Tibial artery (tissue), 4 donors: ENCODE measurements around the gene ATF7IP.

Source experiments
- DNase-seq, 2 donors: peaks; one replicate each; pipeline ENCODE4 v3.0.0-alpha.2; 2019
- H3K27ac ChIP-seq, 2 donors: fragments of 200-600 bp; sonication (generic) in 1 of 2; 1 replicate in 1 of 2; 2 replicates in 1 of 2; pipeline ENCODE4 v1.5.1; 2018 to 2019; ENCODE audit warnings: mild to moderate bottlenecking in 1 of 2
- H3K27me3 ChIP-seq, 2 donors: fragments of 200-600 bp; sonication (generic) in 1 of 2; one replicate each; pipeline versions ENCODE4 v1.5.1 to v1.6.0; 2016 to 2019
- H3K36me3 ChIP-seq, 3 donors: fragments of 200-600 bp; sonication (generic) in 2 of 3; one replicate each; pipeline ENCODE4 v1.5.1; 2016 to 2019; ENCODE audit warnings: mild to moderate bottlenecking in 2 of 3
- H3K4me1 ChIP-seq, 4 donors: fragments of 200-600 bp; sonication (generic) in 2 of 4; 1 replicate in 3 of 4; 2 replicates in 1 of 4; pipeline ENCODE4 v1.5.1; 2016 to 2019
- H3K4me3 ChIP-seq, 2 donors: fragments of 200-600 bp; sonication (generic) in 1 of 2; 1 replicate in 1 of 2; 2 replicates in 1 of 2; pipeline ENCODE4 v1.5.1; 2018 to 2019; ENCODE audit warnings: mild to moderate bottlenecking in 2 of 2
- H3K9me3 ChIP-seq, 3 donors: fragments of 200-600 bp; sonication (generic) in 1 of 3; one replicate each; pipeline ENCODE4 v1.5.1; 2016 to 2019
- intact Hi-C: fragments of 100-400 bp; cut with DNase I; formaldehyde crosslinking; loops from one replicate; pipeline ENCODE4 v1.15.0; 2023; ENCODE audit warnings: low total_unique reads
- TF ChIP-seq, protein P1 (sequence below), 2 experiments: fragments of 200-600 bp in 1 of 2; fragments of 450-650 bp in 1 of 2; IDR thresholded peaks; one replicate each; pipeline ENCODE4 v1.5.1; 2017 to 2019; ENCODE audit warnings: antibody characterized with exemption in 2 of 2, mild to moderate bottlenecking in 1 of 2, moderate library complexity in 1 of 2

Gene ATF7IP

GRCh38 chr12:14454098-14454907 lies 88.8 kb downstream of the ATF7IP start:
- no peak for DNase-seq
- intact Hi-C loops: no loop called here
- no peaks in the 10 kb centered on the region for H3K9me3 ChIP-seq
- H3K4me3 ChIP-seq: no peak overlapping the region
- TF ChIP-seq, protein P1, sequence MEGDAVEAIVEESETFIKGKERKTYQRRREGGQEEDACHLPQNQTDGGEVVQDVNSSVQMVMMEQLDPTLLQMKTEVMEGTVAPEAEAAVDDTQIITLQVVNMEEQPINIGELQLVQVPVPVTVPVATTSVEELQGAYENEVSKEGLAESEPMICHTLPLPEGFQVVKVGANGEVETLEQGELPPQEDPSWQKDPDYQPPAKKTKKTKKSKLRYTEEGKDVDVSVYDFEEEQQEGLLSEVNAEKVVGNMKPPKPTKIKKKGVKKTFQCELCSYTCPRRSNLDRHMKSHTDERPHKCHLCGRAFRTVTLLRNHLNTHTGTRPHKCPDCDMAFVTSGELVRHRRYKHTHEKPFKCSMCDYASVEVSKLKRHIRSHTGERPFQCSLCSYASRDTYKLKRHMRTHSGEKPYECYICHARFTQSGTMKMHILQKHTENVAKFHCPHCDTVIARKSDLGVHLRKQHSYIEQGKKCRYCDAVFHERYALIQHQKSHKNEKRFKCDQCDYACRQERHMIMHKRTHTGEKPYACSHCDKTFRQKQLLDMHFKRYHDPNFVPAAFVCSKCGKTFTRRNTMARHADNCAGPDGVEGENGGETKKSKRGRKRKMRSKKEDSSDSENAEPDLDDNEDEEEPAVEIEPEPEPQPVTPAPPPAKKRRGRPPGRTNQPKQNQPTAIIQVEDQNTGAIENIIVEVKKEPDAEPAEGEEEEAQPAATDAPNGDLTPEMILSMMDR (IDR thresholded peaks at IDR 0.05): no peak
- peaks cover 0 to 4% (median 0%) of the 10 kb centered on the region in 4 donors for H3K4me1 ChIP-seq
- H3K36me3 ChIP-seq: peaks cover 32 to 64% (median 35%) of the 10 kb centered on the region in 3 donors
- H3K27ac ChIP-seq: no peak overlapping the region
- H3K27me3 ChIP-seq: no peaks in the 10 kb centered on the region

GRCh38 chr12:14460212-14460841 lies 94.8 kb downstream of the ATF7IP start:
- Histone ChIP-seq H3K27ac (no peak overlapping the region), H3K4me1 (peaks cover 0 to 5% (median 0%) of the 10 kb centered on the region in 4 donors), H3K27me3 (no peaks in the 10 kb centered on the region), H3K9me3 (no peaks in the 10 kb centered on the region), H3K4me3 (no peak overlapping the region), H3K36me3 (peaks cover 38 to 52% (median 46%) of the 10 kb centered on the region in 3 donors)
- TF ChIP-seq, protein P1 (IDR thresholded peaks at IDR 0.05): no peak
- intact Hi-C loops: no loop called here
- no peak for DNase-seq

- TF ChIP-seq, protein P1 (IDR thresholded peaks at IDR 0.05): no peak
- peaks cover 72 to 80% (median 74%) of the 10 kb centered on the region in 3 donors for H3K36me3 ChIP-seq
Observed at GRCh38 chr12:14471497-14471896, 106.0 kb downstream of the ATF7IP start.

GRCh38 chr12:14473707-14474287 lies 108.3 kb downstream of the ATF7IP start:
- TF ChIP-seq, protein P1 (IDR thresholded peaks at IDR 0.05): no peak
- Histone ChIP-seq H3K27ac (no peak overlapping the region), H3K4me1 (no peaks in the 10 kb centered on the region), H3K27me3 (no peaks in the 10 kb centered on the region), H3K36me3 (peaks cover 80 to 84% (median 84%) of the 10 kb centered on the region in 3 donors), H3K4me3 (no peak overlapping the region), H3K9me3 (peaks cover 0 to 47% (median 26%) of the 10 kb centered on the region in 3 donors)
- intact Hi-C loops: no loop called here
- DNase-seq: no peak

More at GRCh38 chr12:14471497-14471896, 106.0 kb downstream of the ATF7IP start:
- no peak for DNase-seq
- H3K9me3 ChIP-seq: peaks cover 0 to 47% (median 26%) of the 10 kb centered on the region in 3 donors
- intact Hi-C loops: no loop called here
- no peak overlapping the region for H3K4me3 ChIP-seq
- no peak overlapping the region for H3K27ac ChIP-seq
- H3K4me1 ChIP-seq: peaks cover 0 to 7% (median 0%) of the 10 kb centered on the region in 4 donors
- no peaks in the 10 kb centered on the region for H3K27me3 ChIP-seq

DNA sequence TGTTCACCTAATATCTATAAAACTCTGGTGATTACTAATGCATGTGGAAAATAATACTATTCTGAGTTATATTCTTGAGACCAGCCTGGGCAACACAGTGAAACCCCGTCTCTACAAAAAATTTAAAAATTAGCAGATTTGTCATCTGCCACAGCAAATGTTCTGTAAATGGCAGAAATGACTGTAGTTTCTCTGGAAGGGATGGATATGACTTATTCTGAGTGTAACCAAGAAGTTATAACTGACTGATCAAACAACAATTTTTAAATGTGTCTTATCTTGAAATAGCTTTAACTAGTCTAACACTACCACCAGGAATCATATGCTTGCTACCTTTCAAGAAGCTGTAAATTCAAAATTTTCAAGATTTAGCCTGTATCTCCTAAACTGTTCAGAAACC lies 113.5 kb downstream of the ATF7IP start:
- Histone ChIP-seq H3K27ac (no peak overlapping the region), H3K27me3 (no peaks in the 10 kb centered on the region), H3K4me1 (no peaks in the 10 kb centered on the region), H3K9me3 (peaks cover 0 to 19% (median 19%) of the 10 kb centered on the region in 3 donors), H3K4me3 (no peak overlapping the region), H3K36me3 (peaks cover 81 to 95% (median 84%) of the 10 kb centered on the region in 3 donors)
- intact Hi-C loops: no loop called here
- TF ChIP-seq, protein P1 (IDR thresholded peaks at IDR 0.05): no peak
- no peak for DNase-seq
